ENCODE measurements around the gene ZNF595.
A peak's percentile ranks its signal among the peaks of the same experiment; 100 is the strongest.
"Not testable (repeated sequence)": the region's sequence is repeated elsewhere in the genome, so short reads cannot be mapped to it uniquely, and the experiment has no call there.

The ZNF595 gene

DNA sequence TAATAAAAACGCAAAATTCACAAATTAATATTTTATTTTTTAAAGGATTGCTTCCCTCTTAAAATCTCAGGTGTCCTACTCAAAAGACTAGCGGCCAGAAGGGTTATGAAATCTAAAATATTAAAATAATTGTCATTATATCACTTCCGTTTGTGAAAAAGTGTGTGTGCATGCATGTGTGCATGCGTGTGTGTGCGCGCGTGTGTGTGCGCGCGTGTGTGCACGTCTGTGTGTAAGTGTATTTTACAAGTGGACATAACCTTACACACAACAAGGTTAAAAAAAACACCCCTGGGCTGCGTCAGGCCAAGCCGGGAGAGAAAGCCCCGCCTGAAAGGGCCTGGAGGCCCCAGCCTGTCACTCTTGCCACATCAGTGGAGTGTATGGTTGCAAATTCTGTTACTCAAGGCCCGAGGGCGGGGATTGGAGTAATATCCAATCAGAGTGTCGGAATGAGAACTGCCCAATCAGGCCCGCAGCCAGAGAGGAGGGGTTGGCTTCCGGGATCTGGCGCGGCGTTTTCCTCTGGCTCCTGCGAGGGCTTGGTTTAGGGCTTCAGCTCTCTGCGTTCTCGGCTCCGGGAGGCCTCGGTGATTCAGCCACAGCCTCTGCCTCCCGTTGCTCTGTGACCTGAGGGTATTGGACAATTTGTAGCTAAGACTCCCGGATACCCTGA lies at the start of gene ZNF595:
Gene ZNF595 (plus strand): TSS at position 518 of the 676 bp plus-strand sequence. CDS start 168 bp downstream, outside the sequence.
- Histone ChIP-seq H3K9me3 (ENCODE audit: control insufficient read depth, insufficient read depth, low read length) (peaks cover 11% of the 10 kb centered on the region), H3K4me3 (ENCODE audit: low read depth, low read length) (peak within 1 kb of the TSS; percentile 52; the same call in 1 of the 2 replicates)
- not testable (repeated sequence) for H3K27ac ChIP-seq (ENCODE audit: low read depth, low read length); H3K27me3 ChIP-seq (ENCODE audit: control insufficient read depth, insufficient read depth, low read length); H3K36me3 ChIP-seq (ENCODE audit: control insufficient read depth, insufficient read depth, low read length); H3K9ac ChIP-seq (ENCODE audit: low read depth, low read length); H3K4me1 ChIP-seq (ENCODE audit: control insufficient read depth, insufficient read depth, low read length)

DNA sequence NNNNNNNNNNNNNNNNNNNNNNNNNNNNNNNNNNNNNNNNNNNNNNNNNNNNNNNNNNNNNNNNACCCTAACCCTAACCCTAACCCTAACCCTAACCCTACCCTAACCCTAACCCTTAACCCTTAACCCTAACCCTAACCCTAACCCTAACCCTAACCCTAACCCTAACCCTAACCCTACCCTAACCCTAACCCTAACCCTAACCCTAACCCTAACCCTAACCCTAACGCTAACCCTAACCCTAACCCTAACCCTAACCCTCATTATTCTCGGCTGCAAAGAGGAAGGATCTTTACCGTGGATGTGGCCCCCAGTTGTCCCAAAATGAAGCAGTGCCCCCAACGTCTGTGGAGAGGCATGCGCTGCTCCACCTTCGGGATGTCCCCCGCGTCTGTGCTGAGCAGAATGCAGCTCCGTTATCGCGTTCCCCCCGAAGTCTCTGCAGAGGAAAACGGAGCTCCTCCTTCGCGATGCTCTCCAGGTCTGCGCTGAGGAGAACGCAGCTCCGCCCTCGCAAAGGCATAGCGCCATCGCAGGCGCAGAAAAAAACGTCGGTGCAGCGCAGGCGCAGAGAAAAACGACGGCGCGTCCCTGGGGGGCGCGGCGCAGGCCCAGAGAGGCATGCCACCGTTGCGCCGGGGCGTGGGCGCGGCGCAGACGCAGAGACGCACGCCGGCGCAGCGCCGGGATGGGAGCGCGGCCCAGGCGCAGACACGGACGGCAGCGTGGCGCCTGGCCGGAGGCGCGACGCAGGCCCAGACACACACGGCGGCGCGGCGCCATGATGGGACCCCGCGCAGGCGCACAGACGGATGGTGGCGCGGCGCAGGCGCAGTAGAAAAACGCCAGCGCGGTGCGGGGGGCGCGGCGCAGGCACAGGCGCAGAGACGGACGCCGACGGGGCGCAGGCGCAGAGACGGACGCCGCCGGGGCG lies 42.9 kb upstream of the ZNF595 start:
- H3K36me3 ChIP-seq (ENCODE audit: control insufficient read depth, insufficient read depth, low read length); H3K27me3 ChIP-seq (ENCODE audit: control insufficient read depth, insufficient read depth, low read length); H3K9me3 ChIP-seq (ENCODE audit: control insufficient read depth, insufficient read depth, low read length); H3K27ac ChIP-seq (ENCODE audit: low read depth, low read length); H3K9ac ChIP-seq (ENCODE audit: low read depth, low read length); H3K4me3 ChIP-seq (ENCODE audit: low read depth, low read length); H3K4me1 ChIP-seq (ENCODE audit: control insufficient read depth, insufficient read depth, low read length): not testable (repeated sequence)

DNA sequence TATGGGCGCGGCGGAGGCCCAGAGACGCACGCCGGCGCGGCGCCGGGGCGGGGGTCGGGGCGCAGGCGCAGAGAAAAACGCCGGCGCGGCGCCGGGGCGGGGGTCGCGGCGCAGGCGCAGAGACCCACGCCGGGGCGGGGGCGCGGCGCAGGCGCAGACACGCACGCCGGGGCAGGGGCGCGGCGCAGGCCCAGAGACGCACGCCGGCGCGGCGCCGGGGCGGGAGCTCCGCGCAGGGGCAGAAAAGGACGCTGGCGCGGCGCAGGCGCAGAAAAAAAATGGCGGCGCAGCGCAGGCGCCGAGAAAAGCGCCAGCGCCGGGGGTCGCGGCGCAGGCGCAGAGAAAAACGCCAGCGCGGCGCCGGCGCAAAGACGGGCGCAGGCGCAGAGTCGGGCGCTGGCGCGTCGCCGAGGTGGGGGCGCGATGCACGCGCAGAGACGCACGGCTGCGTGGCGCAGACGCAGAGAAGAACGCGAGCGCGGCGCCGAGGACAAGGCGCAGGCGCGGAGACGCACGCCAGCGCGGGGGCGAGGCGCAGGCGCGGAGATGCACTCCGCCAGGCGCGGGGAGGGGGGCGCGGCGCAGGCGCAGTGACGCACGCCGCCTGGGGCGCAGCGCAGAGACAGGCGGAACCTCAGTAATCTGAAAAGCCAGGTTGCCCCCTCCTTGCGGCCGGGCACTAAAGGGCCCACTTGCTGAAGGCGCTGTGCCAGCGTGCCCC lies 41.9 kb upstream of the ZNF595 start:
- H3K9ac ChIP-seq (ENCODE audit: low read depth, low read length); H3K27me3 ChIP-seq (ENCODE audit: control insufficient read depth, insufficient read depth, low read length); H3K4me3 ChIP-seq (ENCODE audit: low read depth, low read length); H3K27ac ChIP-seq (ENCODE audit: low read depth, low read length); H3K4me1 ChIP-seq (ENCODE audit: control insufficient read depth, insufficient read depth, low read length); H3K9me3 ChIP-seq (ENCODE audit: control insufficient read depth, insufficient read depth, low read length); H3K36me3 ChIP-seq (ENCODE audit: control insufficient read depth, insufficient read depth, low read length): not testable (repeated sequence)

DNA sequence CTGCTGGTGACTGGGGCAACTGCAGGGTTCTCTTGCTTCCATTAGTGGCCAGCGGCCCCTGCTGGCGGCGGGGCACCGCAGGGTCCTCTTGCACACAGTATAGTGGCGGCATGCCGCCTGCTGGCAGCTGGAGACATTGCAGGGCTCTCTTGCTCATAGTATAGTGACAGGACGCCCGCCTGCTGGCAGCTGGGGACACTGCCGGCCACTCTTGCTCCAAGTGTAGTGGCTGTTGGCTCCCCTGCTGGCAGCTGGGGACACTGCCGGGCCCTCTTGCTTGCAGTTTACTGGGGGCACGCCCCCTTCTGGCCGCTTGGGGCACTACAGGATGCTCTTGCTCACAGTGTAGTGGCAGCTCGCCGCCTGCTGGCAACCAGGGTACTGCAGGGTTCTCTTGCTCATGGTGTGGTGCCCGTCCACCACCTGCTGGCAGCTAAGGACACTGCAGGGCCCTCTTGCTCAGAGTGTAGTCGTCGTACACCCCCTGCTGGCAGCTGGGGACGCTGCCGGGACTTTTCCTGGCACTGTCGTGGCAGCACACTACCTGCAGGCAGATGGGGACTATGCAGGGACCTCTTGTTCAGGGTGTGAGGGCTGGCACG lies 41.2 kb upstream of the ZNF595 start:
- H3K36me3 ChIP-seq (ENCODE audit: control insufficient read depth, insufficient read depth, low read length); H3K4me1 ChIP-seq (ENCODE audit: control insufficient read depth, insufficient read depth, low read length); H3K9ac ChIP-seq (ENCODE audit: low read depth, low read length); H3K27me3 ChIP-seq (ENCODE audit: control insufficient read depth, insufficient read depth, low read length); H3K27ac ChIP-seq (ENCODE audit: low read depth, low read length); H3K4me3 ChIP-seq (ENCODE audit: low read depth, low read length); H3K9me3 ChIP-seq (ENCODE audit: control insufficient read depth, insufficient read depth, low read length): not testable (repeated sequence)

DNA sequence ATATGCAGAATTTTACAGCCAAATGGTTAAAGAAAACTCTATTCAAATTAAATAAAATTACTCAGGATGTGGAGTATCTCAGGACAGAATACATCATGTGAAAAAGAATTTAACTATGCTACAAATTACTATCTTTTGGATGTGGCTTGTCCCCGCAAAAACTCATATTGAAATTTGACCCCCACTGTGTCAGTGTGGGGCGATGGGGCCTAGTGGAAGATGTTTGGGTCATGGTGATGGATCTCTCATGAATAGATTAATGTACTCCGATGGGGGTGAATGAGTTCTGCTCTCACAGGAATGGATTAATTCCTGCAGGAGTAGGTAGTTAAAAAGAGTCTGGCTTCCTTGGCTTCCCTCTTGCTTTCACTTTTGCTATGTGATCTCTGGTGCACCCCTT lies 35.0 kb upstream of the ZNF595 start:
- not testable (repeated sequence) for H3K9ac ChIP-seq (ENCODE audit: low read depth, low read length); H3K4me3 ChIP-seq (ENCODE audit: low read depth, low read length)

DNA sequence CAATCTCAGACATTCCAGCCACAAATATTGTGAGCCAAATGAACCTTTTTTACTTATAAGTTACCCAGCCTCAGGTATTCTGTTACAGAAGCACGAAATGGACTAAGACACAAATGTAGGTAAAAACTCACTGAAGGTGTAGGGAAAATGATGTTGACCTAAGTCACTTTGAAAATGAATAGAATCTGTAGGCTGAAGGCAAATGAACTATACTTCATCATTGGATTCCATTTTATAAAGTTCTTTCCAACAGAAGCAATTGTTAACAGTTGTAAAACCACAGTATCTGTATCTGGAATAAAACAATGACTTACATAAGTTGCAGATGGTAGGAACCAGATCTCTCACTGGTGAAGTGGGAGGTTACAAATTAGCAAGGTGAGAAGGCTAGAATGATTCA lies 34.5 kb upstream of the ZNF595 start:
- H3K9me3 ChIP-seq (ENCODE audit: control insufficient read depth, insufficient read depth, low read length); H3K27ac ChIP-seq (ENCODE audit: low read depth, low read length); H3K27me3 ChIP-seq (ENCODE audit: control insufficient read depth, insufficient read depth, low read length): not testable (repeated sequence)

More for the DNA sequence above, 35.0 kb upstream of the ZNF595 start:
- H3K27ac ChIP-seq (ENCODE audit: low read depth, low read length); H3K27me3 ChIP-seq (ENCODE audit: control insufficient read depth, insufficient read depth, low read length); H3K36me3 ChIP-seq (ENCODE audit: control insufficient read depth, insufficient read depth, low read length); H3K9me3 ChIP-seq (ENCODE audit: control insufficient read depth, insufficient read depth, low read length); H3K4me1 ChIP-seq (ENCODE audit: control insufficient read depth, insufficient read depth, low read length): not testable (repeated sequence)

DNA sequence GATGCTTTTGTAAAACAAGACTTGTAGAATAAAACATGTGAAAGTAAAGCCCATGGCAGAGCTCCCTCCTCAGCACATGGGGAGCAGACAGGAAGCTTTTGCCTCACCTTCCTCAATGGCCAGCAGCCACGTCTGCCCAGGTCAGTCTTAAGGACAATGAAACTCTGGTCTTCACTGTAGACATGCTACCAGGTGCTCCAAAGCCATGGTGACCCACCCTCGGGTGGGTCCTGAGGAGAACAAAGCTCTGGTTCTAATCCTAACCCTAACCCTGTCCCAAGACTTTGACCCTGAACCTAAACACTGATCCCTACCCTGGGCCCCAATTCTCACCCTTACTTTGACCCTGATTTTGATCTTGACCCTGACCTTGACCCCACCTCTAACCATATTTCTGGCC lies 30.2 kb upstream of the ZNF595 start:
- H3K27me3 ChIP-seq (ENCODE audit: control insufficient read depth, insufficient read depth, low read length); H3K9me3 ChIP-seq (ENCODE audit: control insufficient read depth, insufficient read depth, low read length); H3K4me1 ChIP-seq (ENCODE audit: control insufficient read depth, insufficient read depth, low read length): not testable (repeated sequence)

More for the DNA sequence above, 34.5 kb upstream of the ZNF595 start:
- not testable (repeated sequence) for H3K4me1 ChIP-seq (ENCODE audit: control insufficient read depth, insufficient read depth, low read length); H3K36me3 ChIP-seq (ENCODE audit: control insufficient read depth, insufficient read depth, low read length); H3K4me3 ChIP-seq (ENCODE audit: low read depth, low read length); H3K9ac ChIP-seq (ENCODE audit: low read depth, low read length)

DNA sequence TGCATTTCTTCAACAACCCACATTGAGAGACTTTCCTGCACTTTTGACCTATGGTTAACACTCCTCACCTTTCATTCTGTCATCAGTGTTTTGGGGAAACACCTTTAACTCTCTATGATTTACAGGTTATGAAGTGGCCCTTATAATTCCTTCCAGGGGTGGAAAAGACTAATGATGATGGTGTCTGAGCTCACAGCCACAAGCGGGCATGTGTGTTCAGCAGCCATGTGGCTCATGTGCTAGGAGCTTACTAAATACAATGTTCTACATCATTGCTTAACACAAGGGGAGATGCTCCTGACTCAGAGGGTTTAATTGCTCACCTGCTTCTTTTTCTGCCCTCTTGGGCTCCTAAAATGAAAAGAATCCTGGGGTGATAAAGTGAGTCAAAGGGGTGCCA lies 28.8 kb upstream of the ZNF595 start:
- not testable (repeated sequence) for H3K9me3 ChIP-seq (ENCODE audit: control insufficient read depth, insufficient read depth, low read length); H3K27me3 ChIP-seq (ENCODE audit: control insufficient read depth, insufficient read depth, low read length); H3K4me3 ChIP-seq (ENCODE audit: low read depth, low read length); H3K4me1 ChIP-seq (ENCODE audit: control insufficient read depth, insufficient read depth, low read length); H3K9ac ChIP-seq (ENCODE audit: low read depth, low read length); H3K36me3 ChIP-seq (ENCODE audit: control insufficient read depth, insufficient read depth, low read length); H3K27ac ChIP-seq (ENCODE audit: low read depth, low read length)

More for the DNA sequence above, 30.2 kb upstream of the ZNF595 start:
- H3K27ac ChIP-seq (ENCODE audit: low read depth, low read length); H3K36me3 ChIP-seq (ENCODE audit: control insufficient read depth, insufficient read depth, low read length); H3K9ac ChIP-seq (ENCODE audit: low read depth, low read length); H3K4me3 ChIP-seq (ENCODE audit: low read depth, low read length): not testable (repeated sequence)

DNA sequence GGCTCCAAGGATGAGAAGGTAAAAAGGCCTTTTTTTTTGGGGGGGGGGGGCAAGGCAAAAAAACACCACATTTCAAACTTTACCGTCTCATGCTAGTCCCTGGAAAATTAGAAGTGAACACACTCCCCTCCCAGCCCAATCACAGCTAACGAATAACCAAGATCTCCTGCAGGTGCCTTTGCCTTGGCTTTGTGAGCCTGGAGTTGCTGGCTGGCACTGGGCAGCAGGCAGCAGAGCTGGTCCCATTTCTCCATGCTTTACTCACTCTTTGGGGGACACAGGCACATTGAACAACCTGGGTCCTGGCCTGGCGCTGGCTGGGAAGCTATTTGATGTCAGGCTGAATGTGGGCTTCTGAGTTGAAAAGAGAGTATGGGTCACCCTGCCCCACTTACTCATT lies 25.6 kb upstream of the ZNF595 start:
- H3K27me3 ChIP-seq (ENCODE audit: control insufficient read depth, insufficient read depth, low read length); H3K9me3 ChIP-seq (ENCODE audit: control insufficient read depth, insufficient read depth, low read length); H3K4me3 ChIP-seq (ENCODE audit: low read depth, low read length); H3K4me1 ChIP-seq (ENCODE audit: control insufficient read depth, insufficient read depth, low read length); H3K36me3 ChIP-seq (ENCODE audit: control insufficient read depth, insufficient read depth, low read length); H3K27ac ChIP-seq (ENCODE audit: low read depth, low read length); H3K9ac ChIP-seq (ENCODE audit: low read depth, low read length): not testable (repeated sequence)

DNA sequence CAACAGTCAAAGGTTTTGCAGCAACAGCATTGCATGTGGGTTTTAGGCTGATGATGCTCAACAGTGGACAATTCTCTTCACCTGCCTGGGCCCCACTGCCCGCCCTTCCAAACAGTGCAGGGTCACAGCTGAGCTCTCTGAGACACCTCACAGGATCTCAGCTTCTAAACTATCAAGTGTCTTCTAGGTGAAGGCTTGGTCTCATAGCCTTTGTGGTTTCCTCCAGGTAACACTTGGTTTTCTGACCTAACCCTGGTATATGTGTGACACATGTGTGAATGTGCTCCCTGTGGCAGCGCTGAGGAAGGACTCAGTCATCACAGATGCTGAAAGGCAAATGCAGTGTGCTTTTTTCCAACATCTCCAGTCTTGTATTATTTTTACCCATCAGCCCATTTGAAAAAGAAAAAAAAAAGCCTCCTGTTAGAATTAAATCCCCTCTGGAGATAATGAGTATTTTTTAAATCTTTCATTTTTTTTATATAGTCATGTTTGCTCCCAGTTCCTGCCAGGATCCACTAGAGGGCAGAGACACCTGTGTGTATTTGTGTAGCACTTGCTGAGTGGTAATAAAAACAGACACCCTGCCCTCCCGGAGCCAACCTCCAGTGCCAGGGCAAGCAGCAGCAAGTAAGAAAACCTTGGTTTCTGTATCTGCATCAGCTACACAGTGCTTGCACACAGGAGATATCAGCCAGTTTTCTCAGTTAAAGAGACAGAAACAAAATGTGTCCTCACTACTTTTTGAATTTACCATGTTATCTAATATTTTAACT lies 24.2 kb upstream of the ZNF595 start:
- H3K4me1 ChIP-seq (ENCODE audit: control insufficient read depth, insufficient read depth, low read length); H3K9ac ChIP-seq (ENCODE audit: low read depth, low read length); H3K27me3 ChIP-seq (ENCODE audit: control insufficient read depth, insufficient read depth, low read length); H3K27ac ChIP-seq (ENCODE audit: low read depth, low read length); H3K9me3 ChIP-seq (ENCODE audit: control insufficient read depth, insufficient read depth, low read length); H3K4me3 ChIP-seq (ENCODE audit: low read depth, low read length); H3K36me3 ChIP-seq (ENCODE audit: control insufficient read depth, insufficient read depth, low read length): not testable (repeated sequence)

Data from HUES48 (cell line).